Adipose tissue (tissue), 3 donors: ENCODE measurements around the gene GDF15. TPM values are rescaled to one million over a fixed set of nuclear protein-coding genes. Genes with fewer than 3 reads are reported as not detected.

ENCODE experiments used
- H3K27ac ChIP-seq: one replicate; pipeline ENCODE4 v1.5.1; 2013; ENCODE audit warnings: low read depth, low read length
- WGBS, 3 donors: extraction: QIAGEN DNeasy Blood & Tissue Kit; methylation state at CpG; one replicate each; pipeline ENCODE4 v1.1.7; 2013; 5-methylcytosine and 5-hydroxymethylcytosine counted together
- polyA plus RNA-seq, 3 donors: library from polyadenylated mRNA; stranded (reverse); fragments of 200-250 nt; gene quantifications; one replicate each; pipeline ENCODE4 v1.2.3, GENCODE V29; 2013
- donor health status: healthy with polysubstance abuse.
- donor health status: Bipolar disorder and iron deficiency.
- donor health status: healthy.

GDF15 gene
- polyA plus RNA-seq, 3 donors: 1.8 to 107 (median 3.5) TPM

- H3K27ac ChIP-seq: no peak overlapping the region
- 76 to 81% (median 79%) methylated on average over 16 of the region's 16 CpGs for WGBS, 3 donors
These were observed 26.8 kb downstream of the GDF15 start for GRCh38 chr19:18412610-18413239.

- peak overlapping the region; percentile 40 for H3K27ac ChIP-seq
- 11 to 40% (median 11%) methylated on average over 11 of the region's 11 CpGs for WGBS, 3 donors
These were observed 28.7 kb downstream of the GDF15 start for GRCh38 chr19:18414504-18415177.

- H3K27ac ChIP-seq: peak overlapping the region; percentile 87
- 3 to 47% (median 9%) methylated on average over 24 to 25 of the region's 25 CpGs for WGBS, 3 donors
These were observed 29.4 kb downstream of the GDF15 start for GRCh38 chr19:18415178-18415867.

- 0 to 1% (median 1%) methylated on average over 41 to 43 of the region's 44 CpGs for WGBS, 3 donors
These were observed 30.9 kb downstream of the GDF15 start for GRCh38 chr19:18416778-18417249.

GRCh38 chr19:18417250-18418028 is 31.5 kb downstream of the GDF15 start:
- WGBS, 3 donors: 1 to 2% (median 1%) methylated on average over 34 to 44 of the region's 53 CpGs
- peak overlapping the region; percentile 14 for H3K27ac ChIP-seq

More at GRCh38 chr19:18416778-18417249, 30.9 kb downstream of the GDF15 start:
- H3K27ac ChIP-seq: peak overlapping the region; percentile 14

GRCh38 chr19:18418029-18418482 is 32.1 kb downstream of the GDF15 start:
- WGBS, 3 donors: 7 to 14% (median 10%) methylated on average over 30 of the region's 30 CpGs
- peak overlapping the region; percentile 29 for H3K27ac ChIP-seq

GRCh38 chr19:18418483-18419194 is 32.7 kb downstream of the GDF15 start:
- WGBS, 3 donors: 14 to 16% (median 15%) methylated on average over 39 of the region's 39 CpGs
- peak overlapping the region; percentile 29 for H3K27ac ChIP-seq

- WGBS, 3 donors: 0 to 1% (median 1%) methylated on average over 43 to 77 of the region's 80 CpGs
- H3K27ac ChIP-seq: peak within 1 kb of the TSS; percentile 58
These were observed 33.3 kb downstream of the GDF15 start, which contains the start of gene SSBP4 for GRCh38 chr19:18419195-18419698. SSBP4 (plus strand) TSS chr19:18419398; CDS start chr19:18419649, 251 bp downstream.

GRCh38 chr19:18419699-18420460 is 33.9 kb downstream of the GDF15 start:
- H3K27ac ChIP-seq: peak overlapping the region; percentile 58
- 1 to 2% (median 1%) methylated on average over 86 to 97 of the region's 97 CpGs for WGBS, 3 donors

GRCh38 chr19:18420930-18421329 is 35.0 kb downstream of the GDF15 start:
- WGBS, 3 donors: 28 to 48% (median 39%) methylated on average over 2 of the region's 2 CpGs
- no peak overlapping the region for H3K27ac ChIP-seq

GRCh38 chr19:18421371-18421959 is 35.5 kb downstream of the GDF15 start:
- 74 to 81% (median 80%) methylated on average over 12 of the region's 12 CpGs for WGBS, 3 donors
- no peak overlapping the region for H3K27ac ChIP-seq

- no peak overlapping the region for H3K27ac ChIP-seq
- WGBS, 3 donors: 67 to 79% (median 67%) methylated on average over 14 of the region's 14 CpGs
These were observed 36.7 kb downstream of the GDF15 start for GRCh38 chr19:18422530-18423191.

- no peak overlapping the region for H3K27ac ChIP-seq
- WGBS, 3 donors: 80 to 85% (median 82%) methylated on average over 21 of the region's 21 CpGs
These were observed 37.5 kb downstream of the GDF15 start for GRCh38 chr19:18423258-18424020.

- 71 to 80% (median 73%) methylated on average over 22 of the region's 22 CpGs for WGBS, 3 donors
- no peak overlapping the region for H3K27ac ChIP-seq
These were observed 38.3 kb downstream of the GDF15 start for GRCh38 chr19:18424122-18424889.
